Sigmoid colon (tissue), 4 donors: Measurements from ENCODE around the gene CENPV.

Source experiments
- CTCF ChIP-seq, 4 experiments: fragments of 450-650 bp in 3 of 4; fragments of 200-600 bp in 1 of 4; IDR thresholded peaks; one replicate each; pipeline ENCODE4 v1.5.1; 2016 to 2019; ENCODE audit warnings: antibody characterized with exemption in 4 of 4, mild to moderate bottlenecking in 3 of 4, moderate library complexity in 2 of 4
- EP300 ChIP-seq, 4 donors: sonication (generic); formaldehyde crosslinking; IDR thresholded peaks; one replicate each; pipeline ENCODE4 v1.6.1; 2017; ENCODE audit warnings: antibody characterized with exemption in 4 of 4
- POLR2AphosphoS5 ChIP-seq, 4 donors: sonication (generic); formaldehyde crosslinking; IDR thresholded peaks; one replicate each; pipeline ENCODE4 v1.6.1; 2017; ENCODE audit warnings: antibody characterized with exemption in 4 of 4

GRCh38 chr17:16339959-16340358 lies 13.3 kb downstream of the CENPV start:
- TF ChIP-seq CTCF (IDR thresholded peaks at IDR 0.05) (no peak), EP300 (IDR thresholded peaks at IDR 0.05) (no peak), POLR2AphosphoS5 (IDR thresholded peaks at IDR 0.05) (no peak)
